GM23338 (cell line): ENCODE results near the gene FBLN5.

Experiments
- CTCF ChIP-seq, 2 experiments: fragments of 200-600 bp in 1 of 2; sonication (generic) in 1 of 2; conservative IDR thresholded peaks; 2 replicates each; pipeline versions ENCODE4 v1.5.1 to v1.6.1; 2016 to 2017; ENCODE audit warnings: antibody characterized with exemption in 2 of 2, low read depth in 2 of 2, mild to moderate bottlenecking in 2 of 2, moderate library complexity in 1 of 2
- EZH2 ChIP-seq: fragments of 200-600 bp; sonication (generic); IDR thresholded peaks from one replicate; pipeline ENCODE4 v1.8.0; 2017; ENCODE audit warnings: antibody characterized with exemption, mild to moderate bottlenecking, low read depth; ENCODE audit not compliant: unreplicated experiment
- EZH2phosphoT487 ChIP-seq: fragments of 200-600 bp; sonication (generic); IDR thresholded peaks from one replicate; pipeline ENCODE4 v1.8.1; 2018; ENCODE audit warnings: antibody characterized with exemption; ENCODE audit not compliant: unreplicated experiment
- JUNB ChIP-seq: IDR thresholded peaks from one replicate; pipeline ENCODE4 v1.6.1; 2016; ENCODE audit warnings: antibody characterized with exemption; ENCODE audit not compliant: unreplicated experiment
- POLR2AphosphoS5 ChIP-seq: IDR thresholded peaks from 2 replicates; pipeline ENCODE4 v1.6.1; 2016; ENCODE audit warnings: antibody characterized with exemption, low read depth
- REST ChIP-seq: IDR thresholded peaks from one replicate; pipeline ENCODE4 v1.6.1; 2018; ENCODE audit warnings: antibody characterized with exemption; ENCODE audit not compliant: unreplicated experiment
- STAT1 ChIP-seq: IDR thresholded peaks from one replicate; pipeline ENCODE4 v1.6.1; 2016; ENCODE audit warnings: antibody characterized with exemption; ENCODE audit not compliant: unreplicated experiment
- ZNF114 ChIP-seq: fragments of 250-450 bp; sonication (Bioruptor Pico); IDR thresholded peaks from 2 replicates; pipeline ENCODE4 v1.5.0; 2020; ENCODE audit warnings: mild to moderate bottlenecking, moderate library complexity

- TF ChIP-seq JUNB (no peak), EZH2 (no peak), POLR2AphosphoS5 (no peak), CTCF (conservative IDR thresholded peaks at IDR 0.05; ENCODE audit: low read depth in 2 of 2) (no peak), STAT1 (no peak), EZH2phosphoT487 (no peak), REST (no peak), ZNF114 (CRISPR knock-in tag) (no peak)
Measured at GRCh38 chr14:91899806-91900205, 47.7 kb downstream of the FBLN5 start.
